Measurements from ENCODE around the gene HSPBP1.

HSPBP1 gene

DNA sequence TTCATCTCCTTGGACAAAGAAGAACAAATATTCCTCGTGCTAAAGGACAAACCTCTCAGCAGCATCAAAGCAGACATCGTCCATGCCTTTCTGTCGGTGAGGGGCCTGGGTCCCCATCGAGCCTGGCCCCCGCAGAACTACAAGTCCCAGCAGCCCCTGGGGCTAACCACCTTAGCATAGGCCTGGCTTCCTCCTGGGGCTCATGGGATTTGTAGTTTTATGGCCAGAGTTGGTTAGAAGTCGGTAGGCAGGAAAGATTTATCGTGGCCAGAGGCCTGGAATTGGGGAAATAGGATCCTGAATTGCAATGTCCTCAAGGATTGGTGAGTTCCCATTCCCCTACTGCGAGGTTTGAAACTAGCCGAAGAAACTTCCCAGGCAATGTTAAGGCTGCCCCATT, 25.6 kb upstream of the HSPBP1 start:
- DNase-seq (ENCODE audit: low read depth, low spot score) = no peak

DNA sequence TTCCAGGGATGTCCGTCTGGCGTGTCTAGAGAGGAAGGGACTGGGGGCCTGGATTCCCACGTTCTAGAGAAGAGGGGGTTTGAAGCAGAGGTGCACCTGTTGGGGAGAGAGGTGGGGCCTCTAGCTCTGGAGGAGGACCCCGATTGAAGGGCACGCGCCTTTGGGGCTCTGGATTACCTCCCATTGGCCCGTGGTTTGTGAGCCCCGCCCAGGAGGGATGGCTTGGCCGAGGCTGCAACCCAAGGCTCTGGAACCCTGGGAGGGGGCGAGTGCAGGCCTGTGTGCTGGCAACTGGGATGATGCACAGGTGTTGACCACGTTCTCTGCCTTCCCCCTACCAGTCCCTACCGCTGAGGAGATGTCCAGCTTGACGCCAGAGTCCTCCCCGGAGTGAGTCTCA, 25.1 kb upstream of the HSPBP1 start:
- DNase-seq (ENCODE audit: low read depth, low spot score) = no peak

DNA sequence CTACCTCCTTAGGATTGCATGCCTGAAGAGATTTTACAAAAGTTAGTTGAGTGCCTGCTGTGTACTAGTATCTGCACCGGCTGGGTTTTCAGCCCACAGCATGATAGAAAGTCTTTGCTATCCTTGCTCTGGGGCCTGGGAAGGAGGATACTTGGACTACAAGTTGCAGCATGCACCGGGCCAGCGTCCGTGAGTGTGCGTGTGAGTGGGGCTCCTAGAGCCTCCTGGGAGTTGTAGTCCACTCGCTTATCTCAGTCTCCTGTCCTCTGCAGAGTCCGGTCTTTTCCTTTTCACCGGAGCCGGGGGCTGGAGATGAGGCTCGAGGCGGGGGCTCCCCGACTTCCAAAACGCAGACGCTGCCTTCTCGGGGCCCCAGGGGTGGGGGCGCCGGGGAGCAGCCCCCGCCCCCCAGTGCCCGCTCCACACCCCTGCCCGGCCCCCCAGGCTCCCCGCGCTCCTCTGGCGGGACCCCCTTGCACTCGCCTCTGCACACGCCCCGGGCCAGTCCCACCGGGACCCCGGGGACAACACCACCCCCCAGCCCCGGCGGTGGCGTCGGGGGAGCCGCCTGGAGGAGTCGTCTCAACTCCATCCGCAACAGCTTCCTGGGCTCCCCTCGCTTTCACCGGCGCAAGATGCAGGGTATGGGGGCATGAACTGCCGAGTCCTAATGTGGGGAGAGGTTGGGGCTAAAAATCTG, 24.5 kb upstream of the HSPBP1 start:
- no peak for DNase-seq (ENCODE audit: low read depth, low spot score)

GRCh38 chr19:55303477-55303876, 23.6 kb upstream of the HSPBP1 start:
- DNase-seq (ENCODE audit: low read depth, low spot score) = no peak

- no peak for DNase-seq (ENCODE audit: low read depth, low spot score)
Measured at GRCh38 chr19:55302318-55302703, 22.4 kb upstream of the HSPBP1 start.

GRCh38 chr19:55301459-55302317, 21.8 kb upstream of the HSPBP1 start:
- peak; percentile 51 for DNase-seq (ENCODE audit: low read depth, low spot score)

GRCh38 chr19:55300886-55301458, 21.1 kb upstream of the HSPBP1 start:
- DNase-seq (ENCODE audit: low read depth, low spot score) = no peak

DNA sequence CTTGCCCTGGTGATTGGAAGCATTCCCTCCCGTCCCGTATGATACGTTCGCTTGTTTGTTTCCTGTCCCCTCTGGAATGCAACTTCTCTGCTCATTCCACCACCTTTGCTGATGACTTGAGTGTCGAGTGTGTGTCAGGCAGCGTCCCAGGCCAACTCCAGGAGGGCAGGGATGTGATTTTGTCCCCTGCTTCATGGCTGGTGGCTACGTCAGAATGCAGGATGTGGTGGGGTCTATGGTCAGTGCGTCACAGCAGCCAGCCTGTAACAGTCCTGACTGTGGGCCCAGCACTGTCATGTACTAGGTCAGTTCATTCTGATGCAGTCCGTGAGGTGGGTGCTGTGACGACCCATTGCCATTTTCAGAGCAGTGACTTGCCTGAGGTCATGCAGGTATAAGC, 20.1 kb upstream of the HSPBP1 start:
- no peak for DNase-seq (ENCODE audit: low read depth, low spot score)

GRCh38 chr19:55297267-55297666, 17.4 kb upstream of the HSPBP1 start:
- DNase-seq (ENCODE audit: low read depth, low spot score) = no peak

- no peak for DNase-seq (ENCODE audit: low read depth, low spot score)
Measured at GRCh38 chr19:55289117-55289796, 9.3 kb upstream of the HSPBP1 start.

DNA sequence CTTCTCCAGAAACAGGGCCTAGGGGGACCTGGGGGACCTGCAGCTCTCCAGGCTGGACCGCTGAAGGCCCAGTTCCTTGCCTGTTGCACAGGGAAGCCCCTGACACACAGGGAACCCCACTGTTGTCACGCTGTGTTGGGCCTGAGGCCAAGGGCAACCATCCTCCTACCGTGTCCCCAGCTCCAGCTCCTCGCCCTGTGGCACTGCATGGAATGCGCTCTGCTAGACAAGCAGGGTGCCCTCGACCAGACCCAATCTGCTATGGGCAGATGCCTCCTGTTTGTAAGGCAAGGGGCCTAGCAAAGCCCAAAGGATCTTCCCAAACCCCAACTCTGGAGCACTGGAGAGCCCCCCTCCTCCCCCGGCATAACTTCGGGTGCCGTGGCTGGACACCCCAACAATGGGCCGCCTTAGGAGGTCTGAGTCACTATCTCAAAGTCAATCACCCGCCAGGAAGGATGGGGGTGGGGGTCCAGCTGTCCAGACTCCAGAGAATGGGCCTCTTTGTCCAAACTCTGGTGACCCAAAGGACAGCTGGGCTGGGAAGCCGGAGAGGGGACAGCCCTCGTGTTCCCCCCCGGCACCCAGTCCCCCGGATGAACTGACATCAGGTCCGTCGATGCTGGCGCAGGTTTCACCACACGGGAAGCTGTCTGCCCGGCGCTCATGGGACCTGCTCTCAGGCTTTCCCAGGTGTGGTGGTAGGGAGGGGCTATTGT, 7.6 kb upstream of the HSPBP1 start:
- DNase-seq (ENCODE audit: low read depth, low spot score) = no peak

DNA sequence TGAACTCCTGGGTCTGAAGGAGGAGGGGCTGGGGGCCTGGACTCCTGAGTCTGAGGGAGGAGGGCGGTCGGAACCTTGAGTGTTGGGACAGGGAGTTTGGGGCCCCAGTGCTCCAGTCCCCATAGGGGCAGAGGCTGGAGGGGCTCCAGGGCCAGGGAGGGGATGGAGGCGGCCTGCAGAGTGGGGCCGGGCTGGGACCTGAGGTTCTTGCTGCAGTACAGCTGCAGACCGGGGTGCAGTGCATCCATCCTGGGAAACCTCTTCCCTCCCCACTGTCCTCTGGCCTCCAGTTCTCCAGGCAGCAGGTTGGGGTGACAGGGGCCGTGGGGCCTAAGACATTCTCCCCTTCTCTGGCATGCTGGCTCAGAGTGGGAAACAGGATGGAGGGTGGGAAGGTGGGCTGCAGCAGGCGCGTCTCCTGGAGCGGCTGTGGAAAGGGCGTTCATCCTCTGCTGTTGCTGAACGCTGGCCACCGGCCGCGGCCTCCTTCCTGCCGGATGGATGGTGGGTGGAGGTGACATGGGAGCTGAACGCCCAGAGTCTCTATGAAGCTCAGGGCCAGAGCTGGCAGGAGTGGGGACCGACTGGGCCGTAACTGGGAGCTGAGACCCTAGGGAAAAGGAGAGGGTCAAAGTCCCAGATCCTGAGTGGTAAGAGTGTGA, 5.5 kb upstream of the HSPBP1 start:
- DNase-seq (ENCODE audit: low read depth, low spot score) = no peak

- DNase-seq (ENCODE audit: low read depth, low spot score) = no peak
Measured at GRCh38 chr19:55284405-55285058, 4.6 kb upstream of the HSPBP1 start.

- no peak for DNase-seq (ENCODE audit: low read depth, low spot score)
Measured at GRCh38 chr19:55283548-55284377, 3.9 kb upstream of the HSPBP1 start, which contains the start of gene BRSK1. Gene BRSK1, plus strand, starts transcription at chr19:55283997. Its CDS starts 446 bp downstream, at chr19:55284443.

DNA sequence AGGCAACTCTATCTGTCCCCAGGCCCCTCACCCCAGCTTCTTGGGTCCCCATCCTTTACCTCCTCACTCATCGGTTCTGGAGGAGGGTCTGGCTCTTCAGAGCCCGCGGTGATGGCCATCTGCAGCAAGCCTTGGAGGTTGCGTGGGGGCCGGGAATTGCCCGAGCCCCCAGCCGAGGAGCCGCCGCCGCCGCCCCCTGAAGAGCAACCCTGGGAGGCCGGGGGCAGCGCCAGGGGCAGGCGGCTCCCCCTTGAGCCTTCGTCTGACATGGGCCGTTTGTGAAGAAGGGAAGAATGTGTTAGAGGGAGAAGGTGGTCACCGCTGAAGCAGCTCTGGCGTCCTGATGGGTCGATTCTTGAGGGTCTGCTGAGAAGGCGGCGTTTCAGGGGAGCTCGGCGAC, 570 bp downstream of the HSPBP1 start:
- DNase-seq (ENCODE audit: low read depth, low spot score) = no peak

DNA sequence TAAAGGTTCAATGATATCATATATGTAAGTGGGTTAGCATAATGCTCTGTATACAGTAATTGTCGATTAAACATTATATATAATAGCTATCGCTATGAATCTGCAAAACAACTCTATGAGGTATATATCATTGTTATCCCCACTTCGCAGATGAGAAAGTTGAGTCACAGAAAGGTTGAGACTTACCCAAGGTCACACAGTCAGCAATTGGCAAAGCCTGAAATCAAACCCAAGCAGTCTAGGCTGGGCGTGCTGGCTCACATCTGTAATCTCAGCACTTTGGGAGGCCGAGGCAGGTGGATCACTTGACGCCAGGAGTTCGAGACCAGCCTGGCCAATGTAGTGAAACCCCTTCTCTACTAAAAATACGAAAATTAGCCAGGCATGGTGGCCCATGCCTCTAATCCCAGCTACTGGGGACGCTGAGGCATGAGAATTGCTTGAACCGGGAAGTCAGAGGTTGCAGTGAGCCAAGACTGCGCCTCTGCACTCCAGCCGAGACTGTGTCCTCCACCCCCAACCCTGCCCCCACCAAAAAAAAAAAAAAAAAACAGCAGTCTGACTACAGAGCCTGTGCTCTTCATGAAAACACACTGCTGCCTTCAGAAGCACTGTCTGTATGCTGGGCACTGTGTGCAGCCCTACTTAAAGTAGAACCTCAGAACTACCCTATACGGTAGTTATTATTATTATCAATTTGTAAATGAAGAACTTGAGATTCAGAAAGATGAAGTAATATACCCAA, 1.3 kb downstream of the HSPBP1 start:
- no peak for DNase-seq (ENCODE audit: low read depth, low spot score)

- DNase-seq (ENCODE audit: low read depth, low spot score) = no peak
Measured at GRCh38 chr19:55277494-55277893, 2.4 kb downstream of the HSPBP1 start.

DNA sequence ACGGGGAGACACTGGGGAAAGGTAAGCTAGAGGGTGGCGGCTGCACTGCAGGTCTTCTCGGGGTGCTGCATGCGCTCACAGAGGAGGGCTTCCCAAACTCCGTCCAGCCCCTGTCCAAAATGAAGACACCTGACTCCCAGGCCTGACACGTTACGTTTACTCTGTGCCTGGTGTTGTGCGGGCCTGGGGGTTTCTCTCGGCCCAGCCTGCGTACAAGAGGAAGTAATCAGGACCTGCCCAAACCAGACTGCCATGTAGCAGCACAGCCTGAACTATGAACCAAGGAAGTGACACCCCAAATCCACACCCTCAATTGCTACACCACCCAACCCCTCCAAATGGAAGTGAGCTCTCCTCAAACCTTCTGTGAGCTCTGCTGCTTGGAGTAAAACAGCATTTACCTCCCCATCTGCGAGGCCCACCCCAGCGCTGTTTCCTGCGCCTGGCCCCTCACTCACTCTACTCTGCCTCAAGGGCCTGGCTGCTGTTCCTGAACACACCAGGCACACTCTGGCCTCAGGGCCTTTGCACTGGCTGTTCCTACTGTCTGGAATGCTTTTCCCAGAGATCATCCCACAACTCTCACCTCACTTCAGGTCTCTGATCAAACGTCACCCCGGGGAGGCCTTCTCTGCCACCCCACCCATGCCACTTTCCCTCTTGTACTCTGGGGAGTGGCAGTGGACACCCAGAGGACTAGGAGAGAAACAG, 3.0 kb downstream of the HSPBP1 start:
- DNase-seq (ENCODE audit: low read depth, low spot score) = no peak
